NCI-H2227 (cell line): ENCODE measurements around the gene BANP.
"Not testable (repeated sequence)": the region's sequence is repeated elsewhere in the genome, so short reads cannot be mapped to it uniquely, and the experiment has no call there.

Experiments
- DNase-seq: peaks from one replicate; lab custom pipeline; 2025; ENCODE audit not compliant: unreplicated experiment; lab: John Stamatoyannopoulos, UW

BANP gene

DNA sequence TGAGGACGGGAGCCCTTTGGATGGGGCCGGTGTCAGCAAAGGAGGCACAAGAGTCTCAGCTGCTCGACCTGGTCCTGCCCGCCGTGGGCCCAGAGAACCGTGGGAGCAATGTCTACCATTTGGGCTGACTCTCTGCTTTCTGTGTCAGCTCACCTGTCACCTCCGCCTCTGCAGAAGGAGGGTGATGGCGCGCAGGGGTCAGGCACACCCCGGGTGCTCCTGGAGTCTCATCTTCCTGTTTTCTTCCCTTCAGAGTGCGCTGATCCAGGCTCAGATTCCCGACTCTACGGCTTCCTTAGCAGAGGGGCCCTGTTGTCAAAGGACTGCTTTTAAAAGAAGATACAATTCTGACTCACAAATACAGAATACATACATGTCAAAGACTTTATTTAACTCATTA, 167.1 kb downstream of the BANP start:
- no peak for DNase-seq

GRCh38 chr16:88118852-88119741, 167.9 kb downstream of the BANP start:
- DNase-seq, result not testable (repeated sequence)

- not testable (repeated sequence) for DNase-seq
Observed at GRCh38 chr16:88119881-88120751, 168.9 kb downstream of the BANP start.

DNA sequence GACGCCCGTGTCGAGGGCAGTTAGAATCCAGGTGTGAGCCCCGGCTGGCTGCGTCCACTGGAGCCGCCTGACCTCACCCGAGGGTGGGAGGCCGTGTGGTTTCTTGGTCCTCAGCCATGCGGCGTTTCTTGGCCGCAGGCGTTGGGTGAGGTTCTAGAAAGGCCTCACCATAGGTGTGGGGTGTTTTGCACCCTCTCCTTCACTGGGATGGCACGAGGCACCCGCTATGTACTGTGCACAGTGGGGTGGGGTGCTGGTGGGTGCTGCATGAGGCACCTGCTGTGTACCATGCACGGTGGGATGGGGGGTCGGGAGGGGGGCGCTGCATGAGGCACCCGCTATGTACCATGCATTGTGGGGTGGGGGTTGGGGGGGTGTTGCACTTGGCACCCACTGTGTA, 169.6 kb downstream of the BANP start:
- no peak for DNase-seq

GRCh38 chr16:88121391-88121790, 170.2 kb downstream of the BANP start:
- DNase-seq, result not testable (repeated sequence)

DNA sequence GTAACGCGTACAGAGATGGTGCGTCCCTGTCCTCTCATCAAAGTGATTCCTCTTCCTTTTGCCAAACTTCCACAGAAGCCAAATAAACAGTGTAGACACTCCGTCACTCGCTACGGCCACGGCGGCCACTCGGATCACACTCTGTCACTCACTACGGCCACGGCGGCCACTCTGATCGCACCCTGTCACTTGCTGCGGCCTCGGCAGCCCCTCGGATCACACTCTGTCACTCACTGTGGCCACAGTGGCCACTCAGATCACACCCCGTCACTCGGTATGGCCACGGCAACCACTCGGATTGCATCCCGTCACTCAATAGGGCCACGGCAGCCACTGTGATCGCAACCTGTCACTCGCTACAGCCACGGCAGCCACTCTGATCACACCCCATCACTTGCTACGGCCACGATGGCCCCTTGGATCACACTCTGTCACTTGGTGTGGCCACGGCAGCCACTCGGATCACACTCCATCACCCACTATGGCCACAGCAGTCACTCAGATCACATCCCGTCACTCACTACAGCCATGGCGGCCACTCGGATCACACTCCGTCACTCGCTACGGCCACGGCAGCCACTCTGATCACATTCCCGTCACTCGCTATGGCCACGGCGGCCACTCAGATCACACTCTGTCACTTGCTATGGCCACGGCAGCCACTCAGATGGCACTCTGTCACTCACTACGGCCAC, 170.8 kb downstream of the BANP start:
- DNase-seq, result no peak
